ENCODE measurements around the gene RWDD4.

DNA sequence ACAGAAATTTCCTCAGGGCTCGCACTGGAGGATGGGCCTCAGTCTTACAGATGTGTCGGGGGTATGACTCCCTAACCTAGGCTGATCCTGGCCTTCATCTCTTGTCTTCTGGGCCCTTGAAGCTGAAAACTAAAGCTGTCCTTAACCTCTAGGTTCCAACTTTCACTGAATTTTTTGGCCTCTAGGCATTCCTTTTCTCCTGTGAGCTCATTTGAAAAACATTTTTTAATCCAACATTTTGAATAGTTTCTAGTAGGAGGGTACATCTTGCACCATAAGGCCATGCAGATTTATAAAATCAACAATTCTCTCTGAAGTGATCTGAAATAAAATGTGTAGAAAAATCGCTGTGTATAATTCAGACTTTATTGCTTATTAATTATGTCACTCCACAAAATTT is 19.7 kb downstream of the RWDD4 start:
- TF ChIP-seq CTCF (conservative IDR thresholded peaks at IDR 0.05; ENCODE audit: low read depth, low read length) (no peak), EZH2phosphoT487 (IDR thresholded peaks at IDR 0.05; ENCODE audit: borderline replicate concordance, low read length) (no peak)

Data from PC-3 (cell line).